ENCODE results near the gene CLVS2. TPM values are rescaled to one million over a fixed set of nuclear protein-coding genes. Genes with fewer than 3 reads are reported as not detected.

The CLVS2 gene
- polyA plus RNA-seq, 3 donors, result not detected

- H3K27ac ChIP-seq (ENCODE audit: low read depth, low read length), result no peak overlapping the region
Measured at GRCh38 chr6:123091896-123092271, 95.8 kb downstream of the CLVS2 start.

- WGBS, 3 donors, result 47 to 60% (median 58%) methylated on average over 1 of the region's 1 CpG
Measured at GRCh38 chr6:123094795-123095194, 98.8 kb downstream of the CLVS2 start.

DNA sequence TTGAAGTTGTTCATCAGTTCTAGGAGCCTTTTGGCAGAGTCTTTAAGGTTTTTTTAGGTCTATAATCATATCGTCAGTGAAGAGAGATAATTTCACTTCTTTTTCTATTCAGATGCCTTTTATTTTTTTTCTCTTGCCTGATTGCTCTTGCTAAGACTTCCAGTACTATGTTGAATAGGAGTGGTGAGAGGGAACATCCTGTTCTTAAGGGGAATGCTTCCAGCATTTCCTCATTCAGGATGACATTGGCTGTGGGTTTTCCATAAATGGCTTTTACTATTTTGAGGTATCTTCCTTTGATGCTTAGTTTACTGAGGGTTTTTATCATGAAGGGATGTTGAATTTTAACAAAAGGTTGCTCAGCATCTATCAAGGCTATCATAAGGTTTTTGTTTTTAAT is 109.5 kb downstream of the CLVS2 start:
- 60 to 66% (median 64%) methylated on average over 1 of the region's 1 CpG for WGBS, 3 donors
- H3K27ac ChIP-seq (ENCODE audit: low read depth, low read length), result no peak overlapping the region

More at GRCh38 chr6:123094795-123095194, 98.8 kb downstream of the CLVS2 start:
- no peak overlapping the region for H3K27ac ChIP-seq (ENCODE audit: low read depth, low read length)

- WGBS, 3 donors, result 93 to 95% (median 94%) methylated on average over 7 of the region's 7 CpGs
- H3K27ac ChIP-seq (ENCODE audit: low read depth, low read length), result no peak overlapping the region
Measured at GRCh38 chr6:123116370-123116769, 120.3 kb downstream of the CLVS2 start.

- whole genome bisulfite sequencing, 3 donors, result 55 to 63% (median 62%) methylated on average over 2 of the region's 2 CpGs
- H3K27ac ChIP-seq (ENCODE audit: low read depth, low read length), result no peak overlapping the region
Measured at GRCh38 chr6:123117145-123117908, 121.3 kb downstream of the CLVS2 start.

DNA sequence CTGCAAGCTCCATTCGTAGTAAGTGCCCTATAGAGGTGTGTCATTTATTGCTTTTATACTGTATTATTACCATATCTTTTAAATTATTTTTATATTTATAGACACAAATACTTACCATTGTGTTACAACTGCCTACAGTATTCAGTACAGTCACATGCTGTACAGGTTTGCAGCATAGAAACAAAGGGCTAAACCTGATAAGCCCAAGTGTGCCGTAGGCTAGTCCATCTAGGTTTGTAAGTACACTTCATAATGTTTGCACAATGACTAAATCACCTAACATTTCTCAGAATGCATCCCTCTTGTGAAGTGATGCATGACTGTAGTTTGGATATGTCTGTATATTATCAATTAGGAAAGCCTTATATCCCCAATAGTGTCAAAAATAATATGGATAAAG is 122.8 kb downstream of the CLVS2 start:
- 60 to 85% (median 83%) methylated on average over 2 of the region's 2 CpGs for WGBS, 3 donors
- H3K27ac ChIP-seq (ENCODE audit: low read depth, low read length), result no peak overlapping the region

Other genes with a start within 250 kb of the CLVS2 start
- under 1 TPM in 1 of 3 donors, not detected in 2; 0.08 TPM for gene FABP7, start 216.5 kb upstream of the CLVS2 start, polyA plus RNA-seq
- gene SMPDL3A, start 207.0 kb upstream of the CLVS2 start, polyA plus RNA-seq, result 10 to 100 TPM in 1 of 3 donors, 1 to 10 TPM in 2; 5.2 to 12.4 (median 9.8) TPM

Data from adipose tissue (tissue), 3 donors.